GM13977 (cell line): ENCODE results near the gene ENTPD2.

Source experiments
- DNase-seq: peaks from one replicate; pipeline ENCODE4 v3.0.0; 2012; ENCODE audit warnings: low spot score
- CTCF ChIP-seq: IDR thresholded peaks from 2 replicates; pipeline ENCODE4 v1.5.1; 2012; ENCODE audit warnings: mild to moderate bottlenecking, control low read depth; ENCODE audit not compliant: insufficient read depth; ENCODE audit errors: extremely low read depth, missing control alignments
- in situ Hi-C: fragments of 300-500 bp; cut with MboI; formaldehyde crosslinking; loops from one replicate; pipeline ENCODE4 v1.12.0; 2022; ENCODE audit warnings: low sequenced_read_pairs, low pct_unique_long_range_greater_than_20kb, mixed read lengths, inconsistent platforms; ENCODE audit not compliant: unreplicated experiment

ENTPD2 gene

GRCh38 chr9:137038916-137039315, 14.9 kb downstream of the ENTPD2 start:
- in situ Hi-C loops, result loop anchor here (10.0 kb wide), 1 partner anchor 264 kb away; no protein-coding TSS in a partner anchor
- TF ChIP-seq CTCF, result no peak
- no peak for DNase-seq

- in situ Hi-C loops, result loop anchor here (10.0 kb wide), 1 partner anchor 263 kb away; no protein-coding TSS in a partner anchor
- TF ChIP-seq CTCF, result no peak
- DNase-seq, result no peak
These were observed 16.4 kb downstream of the ENTPD2 start for GRCh38 chr9:137037483-137037882.

GRCh38 chr9:137037035-137037434, 16.8 kb downstream of the ENTPD2 start:
- TF ChIP-seq CTCF, result no peak
- no peak for DNase-seq
- in situ Hi-C loops, result loop anchor here (10.0 kb wide), 1 partner anchor 262 kb away; no protein-coding TSS in a partner anchor

GRCh38 chr9:137035937-137036336, 17.9 kb downstream of the ENTPD2 start:
- in situ Hi-C loops, result loop anchor here (10.0 kb wide), 1 partner anchor 261 kb away; no protein-coding TSS in a partner anchor
- DNase-seq, result no peak
- TF ChIP-seq CTCF, result no peak

GRCh38 chr9:137035507-137035834, 18.4 kb downstream of the ENTPD2 start:
- in situ Hi-C loops, result loop anchor here (10.0 kb wide), 1 partner anchor 261 kb away; no protein-coding TSS in a partner anchor
- peak; percentile 1 for TF ChIP-seq CTCF
- DNase-seq, result no peak

GRCh38 chr9:137034709-137035506, 19.0 kb downstream of the ENTPD2 start:
- in situ Hi-C loops, result loop anchor here (10.0 kb wide), 1 partner anchor 260 kb away; no protein-coding TSS in a partner anchor
- peak; percentile 98 for TF ChIP-seq CTCF
- peak; percentile 95 for DNase-seq
